ENCODE measurements around the gene BSPH1. TPM values are rescaled to one million over a fixed set of nuclear protein-coding genes. Genes with fewer than 3 reads are reported as not detected.
"Not testable (repeated sequence)": the region's sequence is repeated elsewhere in the genome, so short reads cannot be mapped to it uniquely, and the experiment has no call there.

Gene BSPH1
- total RNA-seq = not detected

DNA sequence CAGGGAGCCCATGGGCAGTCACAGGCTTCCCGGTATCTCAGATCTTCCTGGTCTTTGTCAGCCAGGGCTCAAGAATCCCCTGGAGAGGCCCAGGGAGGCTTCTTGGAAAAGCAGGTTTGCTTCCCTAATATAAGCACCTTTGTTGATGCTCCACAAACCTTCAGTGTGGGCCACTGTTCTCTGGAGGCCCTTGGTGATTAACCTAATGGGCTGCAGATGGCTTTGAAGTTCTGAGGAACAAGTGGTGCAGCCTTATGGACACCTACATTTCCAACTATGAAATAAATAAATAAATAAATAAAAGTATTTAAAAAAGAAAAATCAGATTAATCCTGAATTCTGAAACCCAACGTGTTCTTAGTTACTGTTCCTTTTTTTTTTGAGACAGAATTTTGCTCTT is at the start of gene BSPH1:
Gene BSPH1 (minus strand): TSS at position 101 of the 400 bp plus-strand sequence. CDS start 89 bp downstream, at position 12.
- ATAC-seq = no peak

GRCh38 chr19:48036765-48037164 is 44.8 kb upstream of the BSPH1 start:
- ATAC-seq = no peak

GRCh38 chr19:48033604-48034003 is 41.6 kb upstream of the BSPH1 start:
- no peak for ATAC-seq

DNA sequence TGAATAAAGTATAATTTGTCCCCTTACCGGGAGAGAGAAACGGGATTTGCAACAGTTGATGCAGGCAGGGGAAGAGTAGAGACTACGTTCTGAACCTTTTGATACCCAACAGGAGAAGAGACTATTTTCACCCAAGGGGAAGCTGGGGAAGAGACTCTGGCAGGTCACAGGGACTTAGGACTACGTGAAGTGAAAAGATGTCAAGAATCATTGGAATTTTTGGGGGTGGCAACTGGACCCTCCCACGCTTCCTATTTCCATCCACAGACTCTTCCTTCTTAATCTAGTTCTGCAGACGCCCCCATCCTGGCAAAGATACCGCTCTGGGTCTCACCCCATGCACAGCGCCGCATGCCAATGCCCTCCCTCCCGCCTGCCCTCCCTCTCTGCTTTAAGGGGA is 38.1 kb upstream of the BSPH1 start:
- ATAC-seq = no peak

DNA sequence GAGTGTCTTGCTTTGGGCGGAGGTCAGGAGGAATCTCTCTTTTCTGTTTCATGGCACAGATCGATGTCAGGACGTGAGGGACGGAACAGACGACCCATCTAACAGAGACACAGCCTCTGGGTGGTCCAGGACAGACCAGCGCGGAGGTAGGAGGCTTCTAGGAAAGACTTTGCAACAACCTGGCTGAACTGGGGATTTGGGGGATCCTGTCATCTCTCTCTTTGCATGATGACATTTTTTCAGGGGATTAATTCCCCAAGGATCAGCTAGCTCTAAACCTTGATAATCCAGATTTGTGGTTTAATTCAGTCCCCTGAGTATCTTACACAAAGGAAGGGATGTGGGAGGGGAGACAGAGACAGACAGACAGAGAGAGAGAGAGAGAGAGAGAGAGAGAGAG is 37.5 kb upstream of the BSPH1 start:
- no peak for ATAC-seq

DNA sequence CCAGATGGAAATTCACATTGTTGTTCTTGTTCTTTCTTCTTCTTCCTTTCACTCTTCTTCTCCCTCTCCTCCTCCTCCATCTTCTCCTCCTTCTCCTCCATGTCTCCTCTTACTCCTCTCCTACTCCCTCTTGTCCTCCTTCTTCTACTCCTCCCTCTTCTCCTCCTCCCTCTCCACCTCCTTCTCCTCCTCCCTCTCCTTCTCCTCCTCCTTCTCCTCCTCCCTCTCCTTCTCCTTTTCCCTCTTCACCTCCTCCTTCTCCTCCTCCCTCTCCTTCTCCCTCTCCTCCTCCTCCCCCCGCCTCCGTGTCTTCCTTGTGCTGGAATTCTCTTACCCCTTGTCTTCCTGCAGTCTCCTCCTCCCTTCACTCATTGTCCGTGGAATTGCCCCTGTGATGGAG is 33.5 kb upstream of the BSPH1 start:
- no peak for ATAC-seq

DNA sequence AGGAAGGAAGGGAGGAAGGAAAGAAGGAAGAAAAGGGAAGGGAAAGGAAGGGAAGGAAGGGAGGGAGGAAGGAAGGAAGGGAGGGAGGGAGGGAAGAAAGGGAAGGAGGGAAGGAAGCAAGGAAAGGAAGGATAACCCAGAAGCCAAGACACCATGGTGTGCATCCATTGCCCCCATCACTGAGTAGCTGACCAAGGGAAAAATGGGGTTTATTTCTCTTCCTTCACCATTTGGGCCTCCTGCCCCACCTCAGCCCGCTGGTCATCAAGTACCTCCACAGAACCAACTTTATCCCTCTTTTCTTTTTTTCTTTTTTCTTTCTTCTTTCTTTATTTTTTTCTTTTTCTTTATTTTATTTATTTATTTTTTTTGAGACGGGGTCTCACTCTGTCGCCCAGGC is 31.5 kb upstream of the BSPH1 start:
- ATAC-seq = no peak

DNA sequence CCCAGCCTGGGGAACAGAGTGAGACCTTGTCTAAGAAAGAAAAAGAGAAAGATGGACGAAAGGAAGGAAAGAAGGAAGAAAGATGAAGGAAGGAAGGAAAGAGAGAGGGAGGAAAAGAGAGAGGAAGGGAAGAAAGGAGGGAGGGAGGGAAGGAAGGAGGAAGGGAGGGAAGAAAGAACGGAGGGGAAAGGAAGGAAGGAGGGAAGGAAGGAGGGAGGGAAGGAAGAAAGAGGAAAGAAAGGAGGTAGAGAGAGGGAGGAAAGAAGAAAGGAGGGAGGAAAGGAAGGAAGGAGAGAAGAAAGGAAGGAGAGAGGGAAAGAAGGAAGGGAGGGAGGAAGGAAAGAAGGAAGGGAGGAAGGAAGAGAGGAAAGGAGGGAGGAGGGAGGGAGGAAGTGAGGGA is 31.0 kb upstream of the BSPH1 start:
- no peak for ATAC-seq

GRCh38 chr19:48020686-48021085 is 28.7 kb upstream of the BSPH1 start:
- no peak for ATAC-seq

DNA sequence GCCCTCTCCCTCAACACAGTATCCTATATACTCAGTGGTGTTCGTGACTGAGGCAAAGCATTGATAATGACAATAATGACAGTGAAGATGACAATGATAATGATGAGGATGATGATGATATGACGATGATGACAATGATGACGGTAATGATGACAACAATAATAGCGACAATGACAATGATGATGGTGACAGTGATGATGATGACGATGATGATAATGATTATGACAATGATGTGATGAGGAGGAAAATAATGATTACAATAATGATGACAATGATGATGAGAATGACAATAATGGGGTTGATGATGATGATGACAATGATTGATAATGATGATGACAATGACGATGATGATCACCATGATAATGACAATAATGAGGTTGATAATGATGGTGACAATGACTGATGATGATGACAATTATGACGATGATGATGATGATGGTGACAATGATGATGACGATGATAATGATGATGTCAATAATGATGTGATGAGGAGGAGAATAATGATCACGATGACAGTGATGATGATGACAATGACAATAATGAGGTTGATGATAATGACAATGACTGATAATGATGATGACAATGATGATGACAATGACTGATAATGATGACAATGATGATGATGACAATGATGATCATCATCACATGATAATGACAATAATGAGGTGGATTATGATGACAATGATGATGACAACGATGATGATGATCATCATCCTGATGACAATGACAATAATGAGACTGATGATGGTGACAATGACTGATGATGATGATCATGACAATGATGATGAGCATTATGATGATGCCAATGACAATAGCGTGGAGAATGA is 19.2 kb upstream of the BSPH1 start:
- no peak for ATAC-seq

DNA sequence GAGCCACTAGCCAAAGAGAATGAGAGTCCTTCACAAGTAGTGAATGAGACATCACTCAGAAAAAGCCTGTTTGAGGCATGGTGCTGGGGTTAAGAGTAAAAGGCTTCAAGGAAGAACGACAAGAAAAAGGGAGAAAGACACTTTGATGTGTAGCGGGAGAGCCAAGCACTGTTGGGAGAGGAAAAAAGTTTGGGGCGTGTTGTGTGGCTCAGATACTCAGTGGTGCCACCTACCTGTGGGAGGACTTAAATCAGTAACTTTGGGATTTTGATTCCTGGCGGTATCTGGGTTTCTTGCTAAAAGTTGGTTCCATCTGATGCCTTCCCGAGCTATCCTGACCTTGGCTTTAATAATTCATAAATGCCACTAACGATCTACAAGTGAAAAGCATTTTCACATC is 14.8 kb upstream of the BSPH1 start:
- ATAC-seq = no peak

DNA sequence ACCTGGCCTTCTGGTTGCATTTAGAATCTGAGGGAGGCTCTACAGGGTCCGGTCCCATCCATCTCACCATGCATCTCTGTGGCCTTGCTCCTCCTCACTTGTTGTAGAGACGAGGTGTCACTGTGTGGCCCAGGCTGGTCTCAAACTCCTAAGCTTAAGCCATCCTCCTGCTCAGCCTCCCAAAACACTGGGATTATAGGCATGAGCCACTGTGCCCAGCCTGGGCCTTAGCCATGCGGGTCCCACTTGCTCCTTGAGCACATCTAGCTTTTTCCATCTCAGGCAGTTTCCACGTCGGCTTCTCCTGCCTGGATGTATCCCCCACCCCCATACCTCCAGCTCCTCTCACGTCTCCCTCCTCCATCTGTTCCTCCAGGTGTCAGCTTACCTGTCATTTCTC is 12.3 kb upstream of the BSPH1 start:
- no peak for ATAC-seq

- no peak for ATAC-seq
Observed at GRCh38 chr19:48000846-48001245, 8.9 kb upstream of the BSPH1 start.

DNA sequence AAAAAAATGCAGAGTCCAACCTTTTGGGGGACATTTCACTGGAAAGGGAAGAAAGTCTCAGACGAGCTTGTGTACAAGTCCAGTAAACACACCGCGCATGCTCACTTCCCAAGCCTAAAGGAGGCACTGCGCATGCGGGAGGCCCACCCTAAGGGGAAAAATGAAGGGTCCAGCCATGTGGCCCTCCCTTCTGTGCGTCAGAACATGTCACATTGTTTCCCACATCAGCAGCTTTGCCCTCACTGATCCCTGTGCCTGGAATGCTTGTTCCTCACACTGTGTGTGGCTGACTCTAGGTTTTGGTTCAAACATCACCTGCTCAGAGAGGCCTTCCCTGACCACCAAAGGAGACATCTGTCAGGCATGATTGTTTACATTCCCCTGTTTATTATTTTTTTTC is 6.8 kb upstream of the BSPH1 start:
- no peak for ATAC-seq

DNA sequence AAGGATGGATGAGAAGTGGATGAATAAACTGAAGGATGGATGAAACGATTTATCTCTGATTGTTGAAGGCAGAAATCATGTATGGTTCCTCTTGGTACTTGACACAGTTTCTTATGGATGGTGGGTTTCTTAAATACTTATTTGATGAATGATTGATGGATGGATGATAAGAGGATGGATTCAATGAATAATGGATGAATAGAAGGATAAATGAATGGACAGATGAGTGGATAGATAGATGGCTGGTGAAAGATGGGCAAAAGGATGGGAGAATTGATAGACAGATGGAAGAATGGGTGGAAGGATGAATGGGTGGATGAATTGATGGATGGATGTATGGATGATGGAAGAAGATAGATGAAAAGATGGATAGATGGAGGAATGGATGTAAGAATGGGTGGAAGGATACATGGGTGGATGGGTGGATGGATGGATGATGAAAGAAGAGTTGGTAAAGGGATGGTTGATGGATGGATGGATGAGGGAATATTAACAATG is 4.3 kb upstream of the BSPH1 start:
- ATAC-seq = no peak

DNA sequence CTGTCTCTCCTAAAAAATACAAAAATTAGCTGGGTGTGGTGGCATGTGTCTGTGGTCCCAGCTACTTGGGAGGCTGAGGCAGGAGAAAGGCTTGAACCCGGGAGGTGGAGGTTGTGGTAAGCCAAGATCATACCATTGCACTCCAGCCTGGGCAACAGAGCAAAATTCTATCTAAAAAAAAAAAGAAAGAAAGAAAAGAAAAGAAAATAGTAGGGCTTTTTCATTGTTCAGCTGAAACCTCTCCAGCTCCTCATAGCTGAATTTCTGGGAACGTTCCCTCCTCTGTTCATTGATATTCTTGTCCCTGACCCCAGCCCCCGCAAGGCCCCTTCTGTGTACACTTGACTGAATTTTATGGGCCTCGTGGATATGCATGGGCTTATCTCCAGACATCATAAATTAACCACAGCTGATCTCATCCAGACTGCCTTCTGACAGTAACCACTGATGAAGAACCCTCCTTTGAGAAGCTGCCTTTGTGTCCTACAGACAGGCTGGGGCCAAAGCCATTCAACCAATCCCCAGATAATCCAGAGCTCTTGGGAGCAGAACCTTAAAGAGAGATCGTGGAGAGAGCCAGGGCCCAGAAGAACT is 2.3 kb upstream of the BSPH1 start, which contains the start of gene ELSPBP1:
Gene ELSPBP1 (plus strand): TSS at position 424 of the 594 bp plus-strand sequence. CDS start 14,036 bp downstream, outside the sequence.
- ATAC-seq = no peak

GRCh38 chr19:47991191-47991808 is 670 bp downstream of the BSPH1 start:
- no peak for ATAC-seq

DNA sequence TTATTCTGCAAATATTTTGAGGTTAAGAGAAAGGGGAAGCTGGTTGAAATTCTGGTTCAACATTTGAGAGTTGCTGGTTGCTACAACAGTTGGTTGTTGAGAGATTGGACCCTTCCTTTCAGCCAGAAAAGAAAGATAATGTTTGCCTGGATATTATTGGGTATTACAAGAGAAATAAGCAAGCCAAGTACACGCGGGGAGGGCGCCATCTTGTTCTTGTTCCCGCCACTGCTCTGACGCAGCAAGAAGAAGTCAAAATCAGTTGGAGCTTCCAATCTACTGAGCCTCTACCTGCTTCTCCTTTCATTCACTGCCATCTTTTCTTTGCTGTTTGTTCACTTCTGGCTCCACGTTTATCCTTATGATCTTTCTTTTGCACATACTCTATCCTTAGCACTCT is 18.4 kb downstream of the BSPH1 start:
- no peak for ATAC-seq

DNA sequence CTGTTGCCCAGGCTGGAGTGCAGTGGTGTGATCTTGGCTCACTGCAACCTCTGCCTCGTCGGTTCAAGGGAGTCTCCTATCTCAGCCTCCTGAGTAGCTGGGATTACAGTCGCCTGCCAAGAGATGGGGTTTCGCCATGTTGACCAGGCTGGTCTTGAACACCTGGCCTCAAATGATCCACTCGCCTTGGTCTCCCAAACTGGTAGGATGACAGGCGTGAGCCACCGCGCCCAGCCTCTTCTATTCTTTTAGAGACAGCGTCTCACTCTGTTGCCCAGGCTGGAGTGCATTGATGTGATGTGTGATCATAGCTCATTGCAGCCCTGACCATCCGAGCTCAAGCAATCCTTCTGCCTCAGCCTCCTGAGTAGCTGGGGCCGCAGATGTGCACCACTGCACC is 36.0 kb downstream of the BSPH1 start:
- ATAC-seq = not testable (repeated sequence)

DNA sequence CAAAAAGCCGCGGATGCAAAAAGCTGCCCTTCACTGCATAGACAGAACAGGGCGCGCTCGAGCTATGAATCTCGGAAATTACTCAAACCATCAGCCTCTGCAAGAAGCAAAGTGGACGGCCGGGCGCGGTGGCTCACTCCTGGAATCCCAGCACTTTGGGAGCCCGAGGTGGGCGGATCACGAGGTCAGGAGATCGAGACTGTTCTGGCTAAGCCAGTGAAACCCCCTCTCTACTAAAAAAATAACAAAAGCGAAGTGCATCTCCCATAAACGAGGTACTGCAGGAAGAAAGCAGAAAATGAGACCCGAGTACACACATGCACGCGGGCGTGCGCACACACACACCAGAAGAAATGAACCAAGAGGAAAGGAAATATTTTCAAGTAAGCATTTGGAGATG is 39.8 kb downstream of the BSPH1 start:
- ATAC-seq = not testable (repeated sequence)

DNA sequence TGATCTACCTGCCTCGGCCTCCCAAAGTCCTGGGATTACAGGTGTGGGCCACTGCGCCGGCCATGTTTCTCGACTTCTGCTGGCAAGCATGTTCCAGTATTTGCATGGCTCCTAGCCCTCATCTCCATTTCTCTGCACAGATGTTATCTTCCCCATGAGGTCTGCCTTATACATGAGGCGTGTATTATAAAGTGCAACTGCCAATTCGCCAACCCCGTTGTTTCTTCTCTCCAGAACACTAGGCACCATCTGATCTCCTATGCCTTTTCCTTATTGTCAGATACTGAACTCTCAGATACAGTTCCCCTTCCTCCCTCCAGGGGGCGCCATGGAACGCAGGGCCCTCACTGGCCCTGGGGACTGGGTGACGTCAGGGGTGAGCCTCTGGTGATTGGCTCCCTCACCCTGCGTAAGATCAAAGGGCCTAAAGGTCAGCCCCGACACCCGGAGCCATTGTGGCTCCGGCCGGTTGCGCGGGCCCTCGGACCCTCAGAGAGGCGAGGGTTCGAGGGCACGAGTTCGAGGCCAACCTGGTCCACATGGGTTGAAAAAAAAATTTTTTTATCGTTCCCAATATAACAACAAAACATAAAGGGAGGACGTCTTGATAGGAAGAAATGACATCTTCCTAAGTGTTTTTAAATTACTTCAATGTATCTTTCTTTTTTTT is 42.0 kb downstream of the BSPH1 start:
- ATAC-seq = not testable (repeated sequence)

GRCh38 chr19:47928581-47928980 is 63.4 kb downstream of the BSPH1 start:
- ATAC-seq = not testable (repeated sequence)

DNA sequence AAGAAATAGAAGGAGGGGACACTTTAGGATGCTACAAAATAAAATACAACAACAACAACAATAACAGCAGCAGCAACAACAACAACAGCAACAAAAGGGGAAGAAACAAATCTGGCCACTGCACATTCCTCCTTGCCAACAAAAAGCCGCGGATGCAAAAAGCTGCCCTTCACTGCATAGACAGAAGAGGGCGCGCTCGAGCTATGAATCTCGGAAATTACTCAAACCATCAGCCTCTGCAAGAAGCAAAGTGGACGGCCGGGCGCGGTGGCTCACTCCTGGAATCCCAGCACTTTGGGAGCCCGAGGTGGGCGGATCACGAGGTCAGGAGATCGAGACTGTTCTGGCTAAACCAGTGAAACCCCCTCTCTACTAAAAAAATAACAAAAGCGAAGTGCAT is 71.9 kb downstream of the BSPH1 start:
- not testable (repeated sequence) for ATAC-seq

All from esophagus mucosa (tissue), 1 donor.